HCT116 (cell line): ENCODE results near the gene PDC. TPM values are rescaled to one million over a fixed set of nuclear protein-coding genes. Genes with fewer than 3 reads are reported as not detected.
A peak's percentile ranks its signal among the peaks of the same experiment; 100 is the strongest.

Source experiments
- ATAC-seq: fragments of 200-7000 bp; cut with Tn5 transposase; 2 replicates; pipeline ENCODE4 v1.9.1; 2020; ENCODE audit warnings: mild to moderate bottlenecking, moderate library complexity
- BruUV-seq: library from RNA; stranded (reverse); fragments of 400-500 nt; replicated peaks from 2 replicates; lab custom pipeline; 2021; lab: Mats Ljungman, UMichigan
- CTCF ChIA-PET: fragments of 300-600 bp; sonication (Branson Sonifier 250); formaldehyde crosslinking; loops from one replicate; lab custom pipeline; 2021; ENCODE audit warnings: antibody characterized with exemption; lab: Charles Lee
- POLR2A ChIA-PET: fragments of 300-600, 350-600 bp; sonication (Branson Sonifier 250); formaldehyde crosslinking; loops from one replicate; lab custom pipeline; 2021; ENCODE audit warnings: antibody characterized with exemption; lab: Charles Lee
- RAD21 ChIA-PET, 2 experiments: fragments of 300-600 bp; sonication (Branson Sonifier 250); formaldehyde crosslinking; loops; one replicate each; lab custom pipeline; 2023; ENCODE audit warnings: low total read pairs in 2 of 2; ENCODE audit not compliant: uncharacterized antibody in 2 of 2, unreplicated experiment in 2 of 2, low non-redundant PET in 1 of 2; lab: Charles Lee
- DNase-seq: peaks from one replicate; pipeline ENCODE4 v3.0.0-alpha.2; 2010; ENCODE audit warnings: low read depth, low spot score
- H2AFZ ChIP-seq: fragments of 200-600 bp; shearing (Covaris generic), sonication (generic); 2 replicates; pipeline ENCODE4 v1.6.1; 2017; ENCODE audit warnings: low read depth, mixed run types, mixed read lengths, antibody characterized with exemption, low read length; ENCODE audit not compliant: poor library complexity, severe bottlenecking
- H3K27ac ChIP-seq: 2 replicates; pipeline ENCODE4 v1.5.1; 2012; ENCODE audit warnings: low read depth, low read length
- H3K27me3 ChIP-seq: fragments of 200-600 bp; sonication (generic); 2 replicates; pipeline ENCODE4 v1.6.1; 2016; ENCODE audit warnings: mixed run types, low read length, mixed read lengths; ENCODE audit not compliant: insufficient read depth
- H3K36me3 ChIP-seq, 2 experiments: fragments of 200-500 bp in 1 of 2; fragments of 200-600 bp in 1 of 2; sonication (Bioruptor generic) in 1 of 2; sonication (generic) in 1 of 2; 2 replicates each; pipeline versions ENCODE4 v1.5.1 to v1.6.1; 2014 to 2016; ENCODE audit warnings: low read length in 2 of 2, inconsistent platforms in 1 of 2, mixed read lengths in 1 of 2, mixed run types in 1 of 2; ENCODE audit not compliant: insufficient read depth in 2 of 2, control insufficient read depth in 1 of 2
- H3K4me1 ChIP-seq, 2 experiments: fragments of 200-600 bp in 1 of 2; sonication (generic) in 1 of 2; 2 replicates each; pipeline versions ENCODE4 v1.5.1 to v1.6.1; 2012 to 2017; ENCODE audit warnings: low read length in 2 of 2, inconsistent platforms in 1 of 2, mild to moderate bottlenecking in 1 of 2, mixed read lengths in 1 of 2, mixed run types in 1 of 2, moderate library complexity in 1 of 2; ENCODE audit not compliant: insufficient read depth in 2 of 2, control insufficient read depth in 1 of 2
- H3K4me2 ChIP-seq: fragments of 200-600 bp; sonication (generic); 2 replicates; pipeline ENCODE4 v1.6.1; 2017; ENCODE audit warnings: mixed run types, low read length, mixed read lengths
- H3K4me3 ChIP-seq, 2 experiments: fragments of 200-600 bp in 1 of 2; sonication (generic) in 1 of 2; replicated peaks in 1 of 2; 2 replicates each; pipeline ENCODE4 v1.5.1; 2011 to 2016; ENCODE audit warnings: low read length in 2 of 2, control low read depth in 1 of 2, low read depth in 1 of 2, mild to moderate bottlenecking in 1 of 2, mixed read lengths in 1 of 2, mixed run types in 1 of 2
- H3K79me2 ChIP-seq: fragments of 200-600 bp; sonication (generic); 2 replicates; pipeline ENCODE4 v1.6.1; 2017; ENCODE audit warnings: mild to moderate bottlenecking, mixed run types, low read length, moderate library complexity, mixed read lengths; ENCODE audit not compliant: insufficient read depth
- H3K9ac ChIP-seq: fragments of 200-600 bp; sonication (generic); 2 replicates; pipeline ENCODE4 v1.6.1; 2016; ENCODE audit warnings: low read length, mixed read lengths
- H3K9me2 ChIP-seq: fragments of 200-600 bp; sonication (generic), shearing (Covaris generic); 2 replicates; pipeline ENCODE4 v1.6.1; 2017; ENCODE audit warnings: mixed run types, mild to moderate bottlenecking, moderate library complexity; ENCODE audit not compliant: insufficient read depth
- H3K9me3 ChIP-seq, 2 experiments: fragments of 200-500 bp in 1 of 2; fragments of 200-600 bp in 1 of 2; sonication (Bioruptor generic) in 1 of 2; sonication (generic) in 1 of 2; 2 replicates each; pipeline ENCODE4 v1.6.1; 2014 to 2017; ENCODE audit warnings: low read length in 2 of 2, mixed read lengths in 2 of 2, inconsistent platforms in 1 of 2, low read depth in 1 of 2, mild to moderate bottlenecking in 1 of 2, mixed run types in 1 of 2, moderate library complexity in 1 of 2; ENCODE audit not compliant: control insufficient read depth in 1 of 2, insufficient read depth in 1 of 2
- H4K20me1 ChIP-seq: fragments of 200-600 bp; sonication (generic), shearing (Covaris generic); 2 replicates; pipeline ENCODE4 v1.6.1; 2017; ENCODE audit warnings: mixed run types, mild to moderate bottlenecking, moderate library complexity; ENCODE audit not compliant: insufficient read depth
- ATF3 ChIP-seq: IDR thresholded peaks from 2 replicates; pipeline ENCODE4 v1.6.1; 2012
- CBX3 ChIP-seq: IDR thresholded peaks from 2 replicates; pipeline ENCODE4 v1.6.1; 2012; ENCODE audit warnings: low read depth
- CEBPB ChIP-seq: IDR thresholded peaks from 2 replicates; pipeline ENCODE4 v1.6.1; 2012; ENCODE audit warnings: low read depth
- EGR1 ChIP-seq: IDR thresholded peaks from 2 replicates; pipeline ENCODE4 v1.6.1; 2012; ENCODE audit warnings: low read depth
- ELF1 ChIP-seq: IDR thresholded peaks from 2 replicates; pipeline ENCODE4 v1.6.1; 2012; ENCODE audit warnings: low read depth, borderline replicate concordance
- EZH2 ChIP-seq: fragments of 200-600 bp; sonication (generic); IDR thresholded peaks from 2 replicates; pipeline ENCODE4 v1.6.1; 2017; ENCODE audit warnings: antibody characterized with exemption, mixed run types
- EZH2phosphoT487 ChIP-seq: fragments of 200-600 bp; IDR thresholded peaks from 2 replicates; pipeline ENCODE4 v1.6.1; 2018; ENCODE audit warnings: antibody characterized with exemption, borderline replicate concordance
- FOSL1 ChIP-seq: IDR thresholded peaks from 2 replicates; pipeline ENCODE4 v1.6.1; 2012; ENCODE audit warnings: low read depth
- JUND ChIP-seq: IDR thresholded peaks from 2 replicates; pipeline ENCODE4 v1.6.1; 2012
- MAX ChIP-seq: IDR thresholded peaks from 2 replicates; pipeline ENCODE4 v1.6.1; 2012
- POLR2A ChIP-seq: IDR thresholded peaks from 2 replicates; pipeline ENCODE4 v1.7.0; 2011; ENCODE audit warnings: borderline replicate concordance; ENCODE audit not compliant: insufficient read depth, insufficient read length; ENCODE audit errors: extremely low read depth
- POLR2AphosphoS5 ChIP-seq: IDR thresholded peaks from 2 replicates; pipeline ENCODE4 v1.6.1; 2011; ENCODE audit warnings: mild to moderate bottlenecking, low read depth, low read length, moderate library complexity
- RAD21 ChIP-seq: IDR thresholded peaks from 2 replicates; pipeline ENCODE4 v1.6.1; 2012; ENCODE audit warnings: low read depth, mild to moderate bottlenecking
- SIN3A ChIP-seq: IDR thresholded peaks from 2 replicates; pipeline ENCODE4 v1.6.1; 2012; ENCODE audit warnings: low read depth
- SP1 ChIP-seq: IDR thresholded peaks from 2 replicates; pipeline ENCODE4 v1.6.1; 2012; ENCODE audit warnings: low read depth
- SRF ChIP-seq: IDR thresholded peaks from 2 replicates; pipeline ENCODE4 v1.6.1; 2012; ENCODE audit warnings: low read depth
- YY1 ChIP-seq: IDR thresholded peaks from 2 replicates; pipeline ENCODE4 v1.6.1; 2011; ENCODE audit warnings: low read length, low read depth, moderate library complexity, mild to moderate bottlenecking; ENCODE audit not compliant: insufficient replicate concordance; ENCODE audit errors: extremely low read depth
- ZBTB33 ChIP-seq: IDR thresholded peaks from 2 replicates; pipeline ENCODE4 v1.6.1; 2011; ENCODE audit warnings: mild to moderate bottlenecking, low read length, moderate library complexity; ENCODE audit not compliant: insufficient replicate concordance; ENCODE audit errors: extremely low read depth
- ZFX ChIP-seq: fragments of 450-650 bp; IDR thresholded peaks from 2 replicates; pipeline ENCODE4 v1.6.1; 2017
- intact Hi-C: fragments of 100-400 bp; cut with micrococcal nuclease; formaldehyde crosslinking; loops from 2 replicates; pipeline ENCODE4 v1.10.0; 2022
- total RNA-seq: library from RNA; stranded (reverse); gene quantifications from one replicate; pipeline ENCODE4 v1.2.1, GENCODE V29; 2021; ENCODE audit not compliant: unreplicated experiment
- TF ChIP-seq, protein P1 (sequence below), 3 experiments: fragments of 200-600 bp in 1 of 3; sonication (generic) in 1 of 3; IDR thresholded peaks in 2 of 3; conservative IDR thresholded peaks in 1 of 3; 2 replicates each; pipeline ENCODE4 v1.5.1; 2012 to 2017; ENCODE audit warnings: low read depth in 2 of 3, low read length in 2 of 3, antibody characterized with exemption in 1 of 3, borderline replicate concordance in 1 of 3, control low read depth in 1 of 3, mild to moderate bottlenecking in 1 of 3, mixed read lengths in 1 of 3, mixed run types in 1 of 3, moderate library complexity in 1 of 3; ENCODE audit not compliant: insufficient read depth in 1 of 3

PDC gene
- total RNA-seq, 1 experiment from 2014 or later, result not detected

DNA sequence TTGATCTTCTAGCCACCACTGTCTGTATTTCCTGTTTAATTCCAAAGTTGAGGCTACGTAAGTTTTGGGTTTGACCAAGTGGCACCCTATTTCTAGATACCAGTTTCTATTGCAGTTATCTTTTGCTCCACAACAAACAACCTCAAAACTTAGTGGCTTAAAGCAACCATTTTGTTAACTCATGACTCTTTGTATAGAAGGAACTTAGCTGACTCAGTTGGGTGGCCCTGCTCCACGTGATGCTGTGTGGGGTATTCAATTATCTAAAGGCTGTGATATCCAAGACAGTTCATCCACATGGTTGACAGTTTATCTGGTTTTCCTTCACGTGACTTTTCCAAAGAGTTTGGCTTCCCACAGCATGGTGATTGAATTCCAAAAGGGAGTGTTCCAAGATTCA is 34.8 kb downstream of the PDC start:
- Histone ChIP-seq H3K4me1 (no peaks in the 10 kb centered on the region), H3K9me2 (no peaks in the 10 kb centered on the region), H3K9ac (no peak overlapping the region), H2AFZ (no peak overlapping the region), H3K4me3 (no peak overlapping the region), H3K9me3 (no peaks in the 10 kb centered on the region), H3K27me3 (no peaks in the 10 kb centered on the region), H4K20me1 (no peaks in the 10 kb centered on the region), H3K79me2 (no peaks in the 10 kb centered on the region), H3K36me3 (no peaks in the 10 kb centered on the region), H3K27ac (no peak overlapping the region), H3K4me2 (no peak overlapping the region)
- DNase-seq (no peak), ATAC-seq (no peak)
- BruUV-seq, result TSS peak; percentile 15
- ChIA-PET POLR2A (no interaction called here), CTCF (no interaction called here), RAD21 (no interaction called here)
- TF ChIP-seq, protein P1, sequence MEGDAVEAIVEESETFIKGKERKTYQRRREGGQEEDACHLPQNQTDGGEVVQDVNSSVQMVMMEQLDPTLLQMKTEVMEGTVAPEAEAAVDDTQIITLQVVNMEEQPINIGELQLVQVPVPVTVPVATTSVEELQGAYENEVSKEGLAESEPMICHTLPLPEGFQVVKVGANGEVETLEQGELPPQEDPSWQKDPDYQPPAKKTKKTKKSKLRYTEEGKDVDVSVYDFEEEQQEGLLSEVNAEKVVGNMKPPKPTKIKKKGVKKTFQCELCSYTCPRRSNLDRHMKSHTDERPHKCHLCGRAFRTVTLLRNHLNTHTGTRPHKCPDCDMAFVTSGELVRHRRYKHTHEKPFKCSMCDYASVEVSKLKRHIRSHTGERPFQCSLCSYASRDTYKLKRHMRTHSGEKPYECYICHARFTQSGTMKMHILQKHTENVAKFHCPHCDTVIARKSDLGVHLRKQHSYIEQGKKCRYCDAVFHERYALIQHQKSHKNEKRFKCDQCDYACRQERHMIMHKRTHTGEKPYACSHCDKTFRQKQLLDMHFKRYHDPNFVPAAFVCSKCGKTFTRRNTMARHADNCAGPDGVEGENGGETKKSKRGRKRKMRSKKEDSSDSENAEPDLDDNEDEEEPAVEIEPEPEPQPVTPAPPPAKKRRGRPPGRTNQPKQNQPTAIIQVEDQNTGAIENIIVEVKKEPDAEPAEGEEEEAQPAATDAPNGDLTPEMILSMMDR (IDR thresholded peaks at IDR 0.05 in 2 of 3, conservative IDR thresholded peaks at IDR 0.05 in 1 of 3; ENCODE audit: borderline replicate concordance in 1 of 3, insufficient read depth in 1 of 3, low read depth in 2 of 3, low read length in 2 of 3), result no peak
- no peak for TF ChIP-seq SP1
- TF ChIP-seq ZFX, result no peak
- no peak for TF ChIP-seq JUND
- TF ChIP-seq POLR2AphosphoS5, result no peak
- no peak for TF ChIP-seq CEBPB
- TF ChIP-seq CBX3, result no peak
- no peak for TF ChIP-seq SIN3A
- TF ChIP-seq EZH2phosphoT487, result no peak
- no peak for TF ChIP-seq EGR1
- no peak for TF ChIP-seq SRF
- TF ChIP-seq YY1, result no peak
- TF ChIP-seq ATF3, result no peak
- TF ChIP-seq ELF1, result no peak
- no peak for TF ChIP-seq POLR2A
- no peak for TF ChIP-seq EZH2
- no peak for TF ChIP-seq ZBTB33
- no peak for TF ChIP-seq MAX
- no peak for TF ChIP-seq RAD21
- TF ChIP-seq FOSL1, result no peak
- intact Hi-C loops, result no loop called here
